Inferior parietal cortex (tissue), 1 donor: ENCODE measurements around the gene EAPP.
A peak's percentile ranks its signal among the peaks of the same experiment; 100 is the strongest.
"Not testable (repeated sequence)": the region's sequence is repeated elsewhere in the genome, so short reads cannot be mapped to it uniquely, and the experiment has no call there.

Source experiments
- DNase-seq: peaks from one replicate; pipeline ENCODE4 v3.0.0-alpha.2; 2016; ENCODE audit errors: extremely low spot score

The EAPP gene

DNA sequence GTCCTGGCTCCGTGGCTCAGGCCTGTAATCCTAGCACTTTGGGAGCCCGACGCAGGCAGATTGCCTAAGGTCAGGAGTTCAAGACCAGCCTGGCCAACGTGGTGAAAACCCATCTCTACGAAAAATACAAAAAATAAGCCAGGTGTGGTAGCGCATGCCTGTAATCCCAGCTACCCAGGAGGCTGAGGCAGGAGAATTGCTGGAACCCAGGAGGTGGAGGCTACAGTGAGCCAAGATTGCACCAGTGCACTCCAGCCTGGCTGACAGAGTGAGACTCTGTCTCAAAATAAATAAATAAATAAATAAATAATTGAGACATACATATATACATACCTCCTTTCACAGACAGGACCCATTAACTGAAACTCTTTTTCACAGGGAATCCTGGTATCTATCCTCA, 1.4 kb downstream of the EAPP start:
- not testable (repeated sequence) for DNase-seq

DNA sequence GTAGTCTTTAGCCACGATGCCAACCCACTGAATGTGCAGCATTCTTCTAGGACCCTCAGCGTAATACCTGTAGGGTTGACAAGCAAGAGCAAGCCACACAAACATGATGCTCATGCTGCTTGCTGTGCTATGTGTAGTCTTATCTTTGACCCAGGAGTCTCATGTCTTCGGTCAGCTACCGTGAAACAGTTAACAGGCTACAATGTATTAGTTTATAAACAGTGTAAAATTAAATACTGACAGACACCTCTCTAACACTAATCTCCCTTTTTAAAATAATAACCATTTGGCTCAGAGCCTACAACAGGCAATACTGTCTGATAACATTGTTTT, 1.9 kb downstream of the EAPP start:
- no peak for DNase-seq

DNA sequence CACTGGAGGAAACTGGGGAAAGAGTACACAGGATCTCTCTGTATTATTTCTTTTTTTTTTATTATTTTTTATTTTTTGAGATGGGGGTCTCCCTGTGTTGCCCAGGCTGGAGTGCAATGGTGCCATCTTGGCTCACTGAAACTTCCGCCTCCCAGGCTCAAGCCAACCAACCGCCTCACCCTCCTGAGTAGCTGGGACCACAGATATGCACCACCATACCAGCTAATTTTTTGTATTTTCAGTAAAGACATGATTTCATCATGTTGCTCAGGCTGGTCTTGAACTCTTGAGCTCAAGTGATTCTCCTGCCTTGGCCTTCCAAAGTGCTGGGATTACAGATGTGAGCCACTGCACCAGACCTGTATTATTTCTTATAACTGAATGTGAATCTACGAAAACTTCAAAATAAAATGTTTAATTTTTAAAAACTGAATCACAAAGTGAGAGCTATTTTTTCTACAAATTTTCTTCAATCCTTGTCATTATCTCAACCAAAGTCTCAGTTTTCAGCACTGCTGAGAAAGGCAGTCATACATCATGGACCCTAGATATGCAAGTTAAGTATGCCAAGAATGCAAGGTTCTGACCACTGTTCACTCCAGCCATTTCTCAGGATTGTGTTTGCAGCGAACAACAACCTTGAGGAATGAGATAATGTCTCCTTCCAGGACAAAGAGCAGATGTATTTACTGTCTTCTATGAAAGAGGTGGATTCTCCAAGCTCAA, 2.4 kb downstream of the EAPP start:
- DNase-seq: no peak

DNA sequence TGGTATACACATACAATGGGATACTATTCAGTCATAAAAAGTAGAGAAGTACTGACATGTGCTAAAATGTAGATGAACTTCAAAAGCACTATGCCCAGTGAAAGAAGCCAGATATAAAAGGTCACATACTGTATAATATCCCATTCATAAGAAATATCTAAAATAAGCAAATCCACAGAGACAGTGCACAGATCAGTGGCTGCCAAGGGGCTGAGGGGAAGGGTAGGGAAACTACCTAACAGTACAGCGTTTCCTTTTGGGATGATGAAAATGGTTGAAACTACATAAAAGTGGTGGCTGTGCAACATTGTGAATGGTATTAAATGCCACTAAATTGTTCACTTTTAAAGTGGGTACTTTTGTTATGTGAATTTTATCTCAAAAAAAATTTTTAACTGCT, 11.9 kb downstream of the EAPP start:
- DNase-seq: no peak

DNA sequence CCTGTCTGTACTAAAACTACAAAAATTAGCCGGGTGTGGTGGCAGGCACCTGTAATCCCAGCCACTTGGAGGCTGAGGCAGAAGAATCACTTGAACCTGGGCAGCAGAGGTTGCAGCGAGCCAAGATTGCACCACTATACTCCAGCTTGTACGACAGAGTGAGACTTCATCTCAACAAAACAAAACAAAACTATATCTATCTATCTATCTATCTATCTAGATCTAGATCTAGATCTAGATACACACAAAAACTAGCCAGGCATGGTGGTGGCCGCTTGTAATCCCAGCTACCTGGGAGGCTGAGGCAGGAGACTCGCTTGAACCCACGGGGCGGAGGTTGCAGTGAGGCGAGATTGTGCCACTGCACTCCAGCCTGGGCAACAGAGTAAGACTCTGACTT, 15.3 kb downstream of the EAPP start:
- DNase-seq: not testable (repeated sequence)

DNA sequence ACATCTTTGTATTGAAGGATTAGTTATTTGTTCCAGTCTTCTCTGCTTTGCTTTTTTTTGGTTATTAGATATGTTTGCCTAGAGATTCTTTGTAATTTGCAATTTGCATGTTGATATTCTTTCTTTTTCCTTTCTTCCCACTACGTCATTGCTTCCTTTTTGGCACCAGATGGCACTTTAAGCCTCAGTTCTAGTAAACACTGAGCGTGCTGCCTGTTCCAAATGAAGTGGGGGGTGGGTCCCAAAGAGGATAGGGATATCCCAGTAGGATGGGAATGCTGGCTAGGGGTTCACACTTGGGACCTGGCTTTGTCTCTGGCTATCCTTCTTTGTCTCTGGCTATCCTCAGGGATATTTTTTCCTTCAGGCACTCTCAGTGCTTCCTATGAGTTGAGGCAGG, 17.0 kb downstream of the EAPP start:
- DNase-seq: no peak

DNA sequence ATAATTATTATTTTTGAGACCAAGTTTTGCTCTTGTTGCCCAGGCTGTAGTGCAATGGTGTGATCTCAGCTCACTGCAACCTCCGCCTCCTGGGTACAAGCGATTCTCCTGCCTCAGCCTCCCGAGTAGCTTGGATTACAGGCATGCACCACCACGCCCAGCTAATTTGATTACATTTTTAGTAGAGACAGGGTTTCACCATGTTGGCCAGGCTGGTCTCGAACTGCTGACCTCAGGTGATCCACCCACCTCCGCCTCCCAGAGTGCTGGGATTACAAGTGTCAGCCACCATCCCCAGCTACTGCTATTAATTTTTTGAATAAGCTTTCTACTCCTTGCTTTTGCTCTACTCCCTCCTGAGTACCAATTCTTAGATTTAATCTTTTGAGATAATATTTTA, 18.4 kb downstream of the EAPP start:
- DNase-seq: not testable (repeated sequence)

DNA sequence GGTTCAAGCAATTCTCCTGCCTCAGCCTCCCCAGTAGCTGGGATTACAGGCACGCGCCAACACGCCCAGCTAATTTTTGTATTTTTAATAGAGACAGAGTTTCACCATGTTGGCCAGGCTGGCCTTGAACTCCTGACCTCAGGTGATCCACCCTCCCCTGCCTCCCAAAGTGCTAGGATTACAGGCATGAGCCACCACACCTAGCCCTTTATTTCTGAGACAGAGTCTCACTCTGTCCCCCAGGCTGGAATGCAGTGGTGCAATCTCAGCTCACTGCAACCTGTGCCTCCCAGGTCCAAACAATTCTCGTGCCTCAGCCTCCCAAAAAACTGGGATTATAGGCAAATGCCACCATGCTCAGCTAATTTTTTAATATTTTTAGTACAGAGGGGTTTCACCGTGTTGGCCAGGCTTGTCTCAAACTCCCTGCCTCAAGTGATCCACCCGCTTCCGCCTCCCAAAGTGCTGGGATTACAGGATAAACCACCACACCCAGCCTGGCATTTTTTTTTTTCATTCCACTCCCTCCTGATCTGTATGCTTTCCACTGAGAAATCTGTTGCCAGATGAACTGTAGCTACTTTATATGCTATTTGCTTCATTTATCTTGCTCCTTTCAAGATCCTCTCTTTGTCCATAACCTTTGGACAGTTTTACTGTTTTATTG, 19.1 kb downstream of the EAPP start:
- not testable (repeated sequence) for DNase-seq

DNA sequence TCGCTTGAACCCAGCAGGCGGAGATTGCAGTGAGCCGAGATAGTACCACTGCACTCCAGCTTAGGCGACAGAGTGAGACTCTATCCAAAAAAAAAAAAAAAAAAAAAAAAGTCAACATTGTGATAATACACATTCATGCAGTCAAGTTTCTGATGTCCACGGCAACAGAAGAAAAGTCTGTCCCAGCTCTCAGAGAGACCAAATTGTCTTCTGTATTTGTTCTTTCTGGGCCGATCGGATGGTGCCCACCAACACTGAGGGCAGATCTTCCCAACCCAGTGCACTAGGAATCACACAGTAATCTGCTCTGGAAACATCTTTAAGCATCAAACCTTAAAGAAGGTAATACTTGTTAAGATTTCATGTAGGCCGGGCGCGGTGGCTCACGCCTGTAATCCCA, 31.6 kb downstream of the EAPP start:
- DNase-seq: no peak

DNA sequence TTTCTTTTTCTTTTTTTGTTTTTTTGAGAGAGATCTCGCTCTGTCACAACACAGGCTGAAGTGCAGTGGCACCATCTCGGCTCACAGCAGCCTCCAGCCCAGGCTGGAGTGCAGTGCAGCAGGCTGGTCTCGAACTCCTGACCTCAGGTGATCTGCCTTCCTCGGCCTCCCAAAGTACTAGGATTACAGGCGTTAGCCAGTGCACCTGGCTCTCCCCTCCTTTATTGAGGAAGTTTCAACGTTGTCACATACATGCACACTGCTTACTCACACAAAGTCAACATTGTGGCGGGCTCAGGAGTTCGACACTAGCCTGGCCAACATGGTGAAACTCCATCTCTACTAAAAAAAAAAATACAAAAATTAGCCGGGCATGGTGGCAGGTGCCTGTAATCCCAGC, 32.0 kb downstream of the EAPP start:
- DNase-seq: no peak

DNA sequence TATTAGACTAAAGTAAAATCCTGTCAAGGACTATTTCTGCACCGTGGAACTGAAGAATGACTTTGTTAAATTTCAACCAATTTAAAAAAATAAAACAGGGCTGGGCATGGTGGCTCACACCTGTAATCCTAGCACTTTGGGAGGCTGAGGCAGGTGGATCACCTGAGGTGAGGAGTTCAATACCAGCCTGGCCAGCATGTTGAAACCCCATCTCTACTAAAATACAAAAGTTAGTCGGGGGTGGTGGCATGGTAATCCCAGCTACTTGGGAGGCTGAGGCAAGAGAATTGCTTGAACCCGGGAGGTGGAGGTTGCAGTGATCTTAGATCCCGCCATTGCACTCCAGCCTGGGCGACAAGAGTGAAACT, 34.4 kb downstream of the EAPP start:
- DNase-seq: not testable (repeated sequence)

DNA sequence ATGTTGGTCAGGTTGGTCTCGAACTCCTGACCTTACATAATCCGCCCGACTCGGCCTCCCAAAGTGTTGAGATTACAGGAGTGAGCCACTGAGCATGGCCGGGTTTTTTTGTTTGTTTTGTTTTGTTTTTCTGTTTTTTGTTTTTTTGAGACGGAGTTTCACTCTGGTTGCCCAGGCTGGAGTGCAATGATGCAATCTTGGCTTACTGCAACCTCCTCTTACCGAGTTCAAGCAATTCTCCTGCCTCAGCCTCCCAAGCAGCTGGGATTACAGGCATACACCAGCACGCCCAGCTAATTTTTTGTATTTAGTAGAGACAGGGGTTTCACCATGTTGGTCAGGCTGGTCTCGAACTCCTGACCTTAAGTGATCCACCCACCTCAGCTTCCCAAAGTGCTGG, 35.5 kb downstream of the EAPP start:
- not testable (repeated sequence) for DNase-seq

DNA sequence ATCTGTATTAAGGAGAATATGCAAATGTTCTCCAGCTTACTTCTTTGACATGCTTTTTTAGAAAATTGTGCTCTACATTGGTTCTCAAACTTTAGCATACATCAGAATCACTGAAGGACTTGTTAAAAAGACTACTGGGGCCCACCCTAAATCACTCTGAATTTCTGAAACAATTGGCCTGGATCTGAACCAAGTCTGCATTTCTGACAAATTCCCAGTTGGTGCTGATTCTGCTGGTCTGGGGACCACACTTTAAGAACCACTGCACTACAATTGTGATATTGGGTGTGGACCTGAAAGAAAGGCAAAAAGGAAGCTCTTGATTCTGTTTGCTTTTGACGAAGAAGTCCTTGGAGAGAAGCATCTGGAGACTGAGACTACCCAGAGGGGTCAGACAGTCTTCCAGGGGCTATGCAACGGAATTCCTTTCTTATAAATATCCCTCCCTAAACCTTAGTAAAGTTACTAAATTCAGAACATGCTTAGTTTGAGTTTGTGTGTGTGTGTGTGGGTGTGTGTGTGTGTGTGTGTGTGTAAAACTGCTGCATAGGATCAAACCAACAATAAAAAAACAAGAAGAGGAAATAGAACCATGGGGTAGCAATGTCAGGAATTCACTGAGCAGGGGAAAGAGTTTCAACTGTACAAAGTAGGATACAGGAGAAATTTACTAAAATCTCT, 36.8 kb downstream of the EAPP start:
- no peak for DNase-seq

DNA sequence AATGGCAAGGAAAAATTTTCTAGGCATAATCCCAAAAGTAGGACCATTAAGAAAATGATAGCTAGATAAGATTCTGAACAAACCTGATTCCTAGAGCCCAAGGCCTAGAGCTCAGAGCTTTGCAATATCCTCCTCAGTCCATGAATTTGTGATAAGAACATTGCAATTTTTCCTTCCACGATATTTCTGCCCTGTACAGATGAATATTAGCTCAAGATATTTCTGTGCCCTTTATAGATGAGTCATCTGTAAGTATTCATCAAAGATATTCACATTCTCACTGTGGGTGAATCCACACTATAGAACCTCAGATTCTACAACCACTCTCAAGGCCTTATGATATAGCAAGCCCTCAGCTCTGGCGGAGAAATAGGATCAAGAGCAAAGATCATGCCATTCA, 37.5 kb downstream of the EAPP start:
- DNase-seq: no peak

DNA sequence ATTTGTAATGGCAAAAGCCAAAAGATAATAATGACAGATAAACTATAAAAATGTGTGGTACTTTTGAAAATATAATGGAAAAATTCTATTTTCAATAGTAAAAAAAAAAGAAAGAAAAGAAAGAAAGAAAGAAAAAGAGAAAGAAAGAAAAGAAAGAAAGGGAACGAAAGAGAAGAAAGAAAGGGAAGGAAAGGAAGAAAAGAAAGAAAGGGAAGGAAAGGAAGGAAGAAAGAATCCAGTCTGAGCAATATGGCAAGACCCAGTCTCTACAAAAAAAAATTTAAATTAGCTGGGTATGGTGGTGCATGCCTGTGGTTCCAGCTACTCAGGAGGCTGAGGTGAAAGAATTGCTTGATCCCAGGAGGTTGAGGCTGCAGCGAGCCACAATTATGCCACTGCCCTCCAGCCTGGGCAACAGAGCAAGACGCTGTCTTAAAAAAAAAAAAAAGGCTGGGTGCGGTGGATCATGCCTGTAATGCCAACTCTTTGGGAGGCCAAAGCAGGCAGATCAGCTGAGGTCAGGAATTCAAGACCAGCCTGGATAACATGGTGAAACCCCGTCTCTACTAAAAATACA, 38.4 kb downstream of the EAPP start:
- DNase-seq: no peak

DNA sequence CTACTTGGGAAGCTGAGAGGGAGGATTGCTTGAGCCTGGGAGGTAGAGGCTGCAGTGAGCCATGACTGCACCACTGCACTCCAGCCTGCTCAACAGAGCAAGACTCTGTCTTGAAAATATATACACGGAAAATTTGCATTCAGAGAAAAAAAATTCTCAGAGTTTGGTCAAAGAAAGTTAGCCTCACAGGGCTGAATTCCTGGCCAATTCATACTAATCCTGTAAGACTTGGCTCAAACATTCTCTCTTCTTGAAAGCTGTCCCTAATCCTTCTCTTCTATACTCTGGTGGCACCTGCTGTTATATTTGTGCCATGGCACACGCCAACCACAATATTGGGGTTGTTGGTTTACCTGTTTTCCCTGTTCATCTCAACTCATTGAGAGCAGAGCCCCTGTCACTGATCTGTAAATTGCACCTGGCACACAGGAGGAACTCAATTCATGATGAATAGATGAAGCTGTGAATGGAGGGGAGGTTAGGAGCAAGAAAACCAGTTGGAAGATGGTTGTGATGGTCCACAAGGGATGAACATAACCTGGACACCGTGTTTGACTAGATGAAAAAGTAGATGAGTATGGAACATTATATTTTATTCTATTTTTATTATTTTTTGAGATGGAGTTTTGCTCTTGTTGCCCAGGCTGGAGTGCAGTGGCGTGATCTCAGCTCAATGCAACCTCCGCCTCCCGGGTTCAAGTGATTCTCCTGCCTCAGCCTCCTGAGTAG, 40.7 kb downstream of the EAPP start:
- no peak for DNase-seq

DNA sequence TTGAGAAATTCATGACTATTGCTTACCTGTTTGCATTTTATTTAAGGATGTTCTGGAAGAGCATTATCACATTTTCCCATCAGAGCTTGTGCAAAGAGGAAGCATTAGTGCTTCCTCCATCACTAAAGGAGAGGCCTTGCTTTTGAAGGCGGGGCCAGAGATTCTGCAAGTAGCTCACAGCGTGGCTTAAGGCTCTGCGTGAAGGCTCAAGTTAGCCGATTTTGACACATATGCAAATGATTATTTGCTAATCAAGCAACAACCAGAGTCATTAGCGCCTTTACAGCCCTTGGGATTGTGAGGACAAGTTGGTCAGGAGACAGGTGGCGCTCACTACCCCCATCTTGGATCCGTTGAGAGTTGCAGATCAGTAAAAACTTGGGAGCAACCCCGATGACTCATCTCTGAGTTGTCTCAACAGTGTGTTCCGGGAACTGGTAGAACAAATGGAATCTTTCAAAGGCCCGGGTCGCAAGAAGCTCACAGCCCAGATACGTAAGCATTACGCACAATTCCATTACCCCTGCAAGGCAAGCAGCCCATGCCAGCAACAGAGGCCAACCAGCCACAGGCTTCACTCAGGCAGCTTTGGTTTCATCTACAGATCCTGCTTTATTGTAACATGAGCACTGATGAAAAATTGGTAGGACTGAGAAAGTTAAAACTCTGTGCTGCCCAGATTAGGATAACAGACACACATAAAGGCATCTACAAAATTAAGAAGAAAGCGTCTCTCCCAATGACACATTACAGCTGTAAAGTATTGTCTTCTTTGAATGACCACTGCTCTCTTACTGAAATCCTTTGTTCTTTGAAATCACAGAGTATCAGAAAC, 42.6 kb downstream of the EAPP start:
- DNase-seq: peak; percentile 58

DNA sequence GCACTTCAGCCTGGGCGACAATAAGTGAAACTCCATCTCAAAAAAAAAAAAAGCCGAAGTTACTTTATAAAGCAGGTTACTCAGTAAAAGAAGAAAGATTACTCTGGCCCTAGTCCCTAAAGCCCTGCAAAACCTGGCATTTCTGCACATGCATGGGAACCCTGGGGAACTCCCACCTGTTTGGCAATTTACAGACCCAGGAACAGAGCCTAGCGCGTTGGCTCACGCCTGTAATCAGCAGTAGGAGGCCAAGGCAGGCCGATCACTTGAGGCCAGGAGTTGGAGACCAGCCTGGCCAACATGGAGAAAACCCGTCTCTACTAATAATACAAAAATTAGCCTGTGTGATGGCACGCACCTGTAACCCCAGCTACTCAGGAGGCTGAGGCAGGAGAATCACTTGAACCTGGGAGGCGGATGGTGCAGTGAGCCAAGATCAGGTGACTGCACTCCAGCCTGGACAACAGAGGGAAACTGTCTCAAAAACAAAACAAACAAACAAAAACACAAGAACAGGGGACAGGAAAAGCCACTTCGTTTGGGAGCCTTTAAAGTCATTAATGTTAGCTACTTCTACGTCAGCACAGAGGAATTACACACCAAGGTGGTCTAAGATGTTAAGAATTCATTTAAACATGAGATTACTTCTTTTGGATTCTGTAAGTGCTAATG, 43.4 kb downstream of the EAPP start:
- DNase-seq: no peak

DNA sequence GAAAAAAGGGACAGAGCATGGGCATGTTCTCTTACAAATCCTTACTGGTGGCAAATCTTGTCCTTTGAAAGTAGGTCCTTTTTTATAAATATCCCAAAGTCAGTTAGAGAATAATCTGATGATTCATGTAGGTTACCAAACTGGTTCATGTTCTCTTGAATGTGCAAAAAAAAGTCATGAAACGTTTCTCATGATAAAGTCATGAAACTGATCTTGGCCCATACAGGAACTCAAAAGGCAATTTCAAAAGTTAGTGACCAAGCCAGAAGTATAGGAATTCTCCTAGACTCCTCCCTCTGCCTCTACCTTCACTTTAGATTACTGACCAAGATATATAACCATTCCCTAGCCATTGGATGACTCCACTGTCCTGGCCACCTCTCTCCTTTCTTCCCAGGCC, 50.2 kb downstream of the EAPP start:
- no peak for DNase-seq

DNA sequence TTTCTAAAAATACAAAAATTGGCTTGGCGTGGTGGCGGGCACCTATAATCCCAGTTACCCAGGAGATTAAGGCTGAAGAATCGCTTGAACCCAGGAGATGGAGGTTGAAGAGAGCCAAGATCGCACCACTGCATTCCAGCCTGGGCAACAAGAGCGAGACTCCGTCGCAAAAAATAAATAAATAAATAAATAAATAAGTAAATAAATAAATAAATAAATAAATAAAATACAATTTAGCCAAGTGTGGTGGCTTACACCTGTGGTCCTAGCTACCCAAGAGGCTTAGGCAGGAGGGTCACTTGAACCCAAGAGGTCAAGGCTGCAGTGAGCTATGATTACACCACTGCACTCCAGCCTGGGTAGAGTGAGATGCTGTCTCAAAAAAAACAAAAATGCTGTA, 51.0 kb downstream of the EAPP start:
- DNase-seq: no peak

DNA sequence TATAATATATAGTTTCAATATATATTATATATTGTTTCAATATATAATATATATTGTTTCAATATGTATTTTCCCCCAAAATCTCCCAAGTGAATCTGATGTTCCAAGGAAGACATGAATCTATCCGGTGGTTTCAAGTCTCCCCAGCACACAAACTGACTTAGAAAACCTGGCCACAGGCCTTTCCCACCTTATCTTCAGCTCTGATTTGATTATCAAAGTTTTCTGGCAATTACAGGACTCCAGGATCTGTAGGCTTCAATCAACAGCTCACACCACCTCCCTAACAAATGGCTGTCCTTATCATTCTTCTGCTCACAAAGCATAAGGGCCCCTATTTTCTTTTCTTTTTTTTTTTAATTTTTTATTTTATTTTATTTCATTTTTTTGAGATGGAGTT, 54.8 kb downstream of the EAPP start:
- DNase-seq: no peak
